Uterus (tissue), 2 donors: ENCODE measurements around the gene KCNAB1.

ENCODE experiments used
- CTCF ChIP-seq, 4 experiments: fragments of 200-600 bp in 2 of 4; fragments of 450-650 bp in 2 of 4; sonication (generic) in 2 of 4; IDR thresholded peaks; one replicate each; pipeline ENCODE4 v1.5.1; 2016 to 2019; ENCODE audit warnings: antibody characterized with exemption in 4 of 4, mild to moderate bottlenecking in 2 of 4, moderate library complexity in 1 of 4
- POLR2A ChIP-seq, 2 donors: fragments of 450-650 bp; IDR thresholded peaks; one replicate each; pipeline ENCODE4 v1.6.1; 2016; ENCODE audit warnings: antibody characterized with exemption in 2 of 2, mild to moderate bottlenecking in 1 of 2, moderate library complexity in 1 of 2

- no peak for TF ChIP-seq CTCF (IDR thresholded peaks at IDR 0.05)
- TF ChIP-seq POLR2A (IDR thresholded peaks at IDR 0.05), result no peak
Observed at GRCh38 chr3:156311930-156312329, 191.6 kb downstream of the KCNAB1 start.
